Peyer's patch (tissue), 4 donors: Measurements from ENCODE around the gene DNAJC5G. TPM values are rescaled to one million over a fixed set of nuclear protein-coding genes. Genes with fewer than 3 reads are reported as not detected.

Source experiments
- DNase-seq, 3 donors: peaks; one replicate each; pipeline ENCODE4 v3.0.0-alpha.2; 2017 to 2019
- H3K27ac ChIP-seq, 4 donors: fragments of 200-600 bp; sonication (generic); one replicate each; pipeline ENCODE4 v1.5.1; 2016 to 2019
- H3K27me3 ChIP-seq, 2 donors: fragments of 200-600 bp; sonication (generic); one replicate each; pipeline ENCODE4 v1.5.1; 2019
- H3K36me3 ChIP-seq, 3 donors: fragments of 200-600 bp; sonication (generic); one replicate each; pipeline ENCODE4 v1.5.1; 2016 to 2019
- H3K4me1 ChIP-seq, 4 donors: fragments of 200-600 bp; sonication (generic); one replicate each; pipeline ENCODE4 v1.5.1; 2016 to 2019
- H3K4me3 ChIP-seq, 4 donors: fragments of 200-600 bp; sonication (generic); 1 replicate in 3 of 4; 2 replicates in 1 of 4; pipeline ENCODE4 v1.5.1; 2016 to 2019; ENCODE audit warnings: mild to moderate bottlenecking in 1 of 4
- H3K9me3 ChIP-seq, 4 donors: fragments of 200-600 bp; sonication (generic); one replicate each; pipeline ENCODE4 v1.5.1; 2016 to 2019; ENCODE audit warnings: mild to moderate bottlenecking in 1 of 4
- CTCF ChIP-seq, 6 experiments: fragments of 450-650 bp in 4 of 6; fragments of 200-600 bp in 2 of 6; sonication (generic) in 1 of 6; IDR thresholded peaks; one replicate each; pipeline ENCODE4 v1.5.1; 2017 to 2019; ENCODE audit warnings: antibody characterized with exemption in 6 of 6, mild to moderate bottlenecking in 3 of 6, moderate library complexity in 1 of 6
- POLR2A ChIP-seq, 2 donors: fragments of 450-650 bp; IDR thresholded peaks; one replicate each; pipeline ENCODE4 v1.5.1; 2017; ENCODE audit warnings: antibody characterized with exemption in 2 of 2, mild to moderate bottlenecking in 2 of 2, moderate library complexity in 2 of 2
- total RNA-seq, 4 donors: library from RNA; depleted of rRNA; stranded (reverse); fragments of >200 nt; gene quantifications; one replicate each; pipeline ENCODE4 v1.1.0, GENCODE V29; 2016

Gene DNAJC5G
- total RNA-seq = 1 to 10 TPM in 1 of 4 donors, not detected in 3; 4.3 TPM

- no peak for DNase-seq
Measured at GRCh38 chr2:27275211-27276150, at the start of gene DNAJC5G. Gene DNAJC5G, plus strand, starts transcription at chr2:27275433. Its CDS starts 1,296 bp downstream, at chr2:27276729.

GRCh38 chr2:27225526-27225925, 49.7 kb upstream of the DNAJC5G start:
- no peaks in the 10 kb centered on the region for H3K4me1 ChIP-seq
- H3K36me3 ChIP-seq = peaks cover 0 to 93% (median 0%) of the 10 kb centered on the region in 3 donors
- no peaks in the 10 kb centered on the region for H3K27me3 ChIP-seq
- H3K27ac ChIP-seq = no peak overlapping the region
- no peaks in the 10 kb centered on the region for H3K9me3 ChIP-seq
- DNase-seq = no peak
- TF ChIP-seq CTCF (IDR thresholded peaks at IDR 0.05) = no peak
- no peak for TF ChIP-seq POLR2A (IDR thresholded peaks at IDR 0.05)
- H3K4me3 ChIP-seq = no peak overlapping the region

More at GRCh38 chr2:27275211-27276150, at the start of gene DNAJC5G:
- H3K4me3 ChIP-seq = no peak within 1 kb of the TSS
- H3K9me3 ChIP-seq = no peaks in the 10 kb centered on the region
- no peak within 1 kb of the TSS for H3K27ac ChIP-seq
- no peaks in the 10 kb centered on the region for H3K36me3 ChIP-seq
- H3K27me3 ChIP-seq = no peaks in the 10 kb centered on the region
- no peaks in the 10 kb centered on the region for H3K4me1 ChIP-seq
- TF ChIP-seq POLR2A (IDR thresholded peaks at IDR 0.05) = no peak
- TF ChIP-seq CTCF (IDR thresholded peaks at IDR 0.05) = no peak

GRCh38 chr2:27227501-27227900, 47.7 kb upstream of the DNAJC5G start:
- no peak for DNase-seq
- H3K9me3 ChIP-seq = no peaks in the 10 kb centered on the region
- peaks cover 0 to 90% (median 0%) of the 10 kb centered on the region in 3 donors for H3K36me3 ChIP-seq
- TF ChIP-seq CTCF (IDR thresholded peaks at IDR 0.05) = no peak
- H3K27me3 ChIP-seq = no peaks in the 10 kb centered on the region
- H3K27ac ChIP-seq = no peak overlapping the region
- H3K4me3 ChIP-seq = no peak overlapping the region
- H3K4me1 ChIP-seq = no peaks in the 10 kb centered on the region

GRCh38 chr2:27231921-27232320, 43.3 kb upstream of the DNAJC5G start:
- TF ChIP-seq POLR2A (IDR thresholded peaks at IDR 0.05) (no peak), CTCF (IDR thresholded peaks at IDR 0.05) (no peak)
- no peak for DNase-seq
- peaks cover 0 to 92% (median 0%) of the 10 kb centered on the region in 3 donors for H3K36me3 ChIP-seq

GRCh38 chr2:27233341-27233740, 41.9 kb upstream of the DNAJC5G start:
- Histone ChIP-seq H3K27ac (no peak overlapping the region), H3K9me3 (no peaks in the 10 kb centered on the region), H3K36me3 (peaks cover 0 to 92% (median 0%) of the 10 kb centered on the region in 3 donors), H3K4me3 (no peak overlapping the region), H3K27me3 (no peaks in the 10 kb centered on the region), H3K4me1 (no peaks in the 10 kb centered on the region)
- TF ChIP-seq POLR2A (IDR thresholded peaks at IDR 0.05) (no peak), CTCF (IDR thresholded peaks at IDR 0.05) (no peak)
- DNase-seq = no peak

More at GRCh38 chr2:27231921-27232320, 43.3 kb upstream of the DNAJC5G start:
- Histone ChIP-seq H3K4me3 (no peak overlapping the region), H3K27me3 (no peaks in the 10 kb centered on the region), H3K4me1 (no peaks in the 10 kb centered on the region), H3K9me3 (no peaks in the 10 kb centered on the region), H3K27ac (no peak overlapping the region)
